ENCODE results near the gene VDAC1.

Gene VDAC1

DNA sequence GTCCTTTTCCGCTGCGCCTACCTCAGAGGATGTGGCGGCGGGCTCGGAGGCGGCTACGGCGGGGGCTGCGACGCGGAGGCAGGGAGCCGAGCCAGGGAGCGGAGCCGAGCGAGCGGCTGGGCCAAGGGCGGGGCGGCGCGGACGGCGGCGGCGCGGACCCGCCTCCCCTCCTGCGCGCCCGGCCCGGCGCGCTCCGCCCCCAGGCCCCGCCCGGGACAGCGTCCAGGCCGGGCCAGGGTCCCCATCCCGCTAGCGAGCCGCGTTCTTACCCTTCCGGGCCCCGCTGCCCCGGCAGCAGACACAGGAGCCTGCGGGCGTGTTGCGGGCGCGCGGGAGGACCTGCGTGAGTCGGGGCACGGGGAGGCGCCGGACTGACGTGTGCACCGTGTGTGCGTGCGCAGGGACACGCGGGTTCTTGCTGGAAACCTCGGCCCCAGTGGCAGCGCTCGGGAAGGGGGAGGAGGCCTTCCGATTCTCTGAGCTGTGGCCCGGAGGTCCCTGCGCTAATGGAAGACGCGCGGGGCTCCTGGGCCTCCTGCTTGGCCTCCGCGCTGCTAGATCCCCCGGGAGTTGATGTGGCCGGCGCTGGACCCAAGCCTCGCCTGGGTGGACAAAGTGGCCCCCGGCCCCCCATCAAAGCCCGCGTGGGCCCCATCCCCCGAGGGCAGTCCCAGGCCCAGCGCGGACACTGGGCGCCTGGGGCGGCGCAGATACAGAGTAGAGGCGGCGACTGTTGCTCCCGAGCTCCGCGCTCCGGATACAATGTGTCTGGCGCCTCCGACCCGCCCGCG is at the start of gene VDAC1:
Gene VDAC1, minus strand, starts transcription at position 350 of the 791 bp plus-strand sequence. CDS start 11,963 bp downstream, outside the sequence.
- H3K4me3 ChIP-seq (ENCODE audit: low read depth, low read length): peak within 1 kb of the TSS; percentile 85
- TF ChIP-seq, protein P1, sequence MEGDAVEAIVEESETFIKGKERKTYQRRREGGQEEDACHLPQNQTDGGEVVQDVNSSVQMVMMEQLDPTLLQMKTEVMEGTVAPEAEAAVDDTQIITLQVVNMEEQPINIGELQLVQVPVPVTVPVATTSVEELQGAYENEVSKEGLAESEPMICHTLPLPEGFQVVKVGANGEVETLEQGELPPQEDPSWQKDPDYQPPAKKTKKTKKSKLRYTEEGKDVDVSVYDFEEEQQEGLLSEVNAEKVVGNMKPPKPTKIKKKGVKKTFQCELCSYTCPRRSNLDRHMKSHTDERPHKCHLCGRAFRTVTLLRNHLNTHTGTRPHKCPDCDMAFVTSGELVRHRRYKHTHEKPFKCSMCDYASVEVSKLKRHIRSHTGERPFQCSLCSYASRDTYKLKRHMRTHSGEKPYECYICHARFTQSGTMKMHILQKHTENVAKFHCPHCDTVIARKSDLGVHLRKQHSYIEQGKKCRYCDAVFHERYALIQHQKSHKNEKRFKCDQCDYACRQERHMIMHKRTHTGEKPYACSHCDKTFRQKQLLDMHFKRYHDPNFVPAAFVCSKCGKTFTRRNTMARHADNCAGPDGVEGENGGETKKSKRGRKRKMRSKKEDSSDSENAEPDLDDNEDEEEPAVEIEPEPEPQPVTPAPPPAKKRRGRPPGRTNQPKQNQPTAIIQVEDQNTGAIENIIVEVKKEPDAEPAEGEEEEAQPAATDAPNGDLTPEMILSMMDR (conservative IDR thresholded peaks at IDR 0.05; ENCODE audit: low read depth, low read length): no peak
- DNase-seq (ENCODE audit: low read depth): peak; percentile 86

DNA sequence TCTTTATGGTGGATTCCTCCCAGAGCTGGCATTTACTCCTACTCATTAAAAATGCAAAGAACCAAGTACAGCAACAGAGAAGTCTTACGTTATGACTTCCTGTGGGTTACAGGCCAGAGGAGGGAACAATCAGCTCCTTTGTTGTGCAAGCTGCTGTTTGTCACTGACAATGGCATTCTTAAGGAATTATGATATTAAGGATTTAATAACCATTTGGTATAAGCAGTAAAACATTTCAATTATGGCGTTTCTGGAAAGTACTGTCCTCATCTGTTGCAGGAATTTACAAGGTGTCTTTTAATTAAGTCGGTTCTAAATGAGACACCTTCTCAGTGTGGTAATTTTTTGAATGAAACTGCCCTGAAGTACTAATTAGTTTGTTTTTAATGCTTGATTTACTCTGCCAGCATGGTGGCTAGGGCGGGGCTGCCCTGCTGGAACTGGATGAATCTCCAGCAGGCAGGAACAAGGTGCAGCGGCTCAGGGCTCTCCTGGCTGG is 49.1 kb upstream of the VDAC1 start:
- no peak overlapping the region for H3K4me3 ChIP-seq (ENCODE audit: low read depth, low read length)
- DNase-seq (ENCODE audit: low read depth): no peak
- TF ChIP-seq, protein P1 (conservative IDR thresholded peaks at IDR 0.05; ENCODE audit: low read depth, low read length): no peak

DNA sequence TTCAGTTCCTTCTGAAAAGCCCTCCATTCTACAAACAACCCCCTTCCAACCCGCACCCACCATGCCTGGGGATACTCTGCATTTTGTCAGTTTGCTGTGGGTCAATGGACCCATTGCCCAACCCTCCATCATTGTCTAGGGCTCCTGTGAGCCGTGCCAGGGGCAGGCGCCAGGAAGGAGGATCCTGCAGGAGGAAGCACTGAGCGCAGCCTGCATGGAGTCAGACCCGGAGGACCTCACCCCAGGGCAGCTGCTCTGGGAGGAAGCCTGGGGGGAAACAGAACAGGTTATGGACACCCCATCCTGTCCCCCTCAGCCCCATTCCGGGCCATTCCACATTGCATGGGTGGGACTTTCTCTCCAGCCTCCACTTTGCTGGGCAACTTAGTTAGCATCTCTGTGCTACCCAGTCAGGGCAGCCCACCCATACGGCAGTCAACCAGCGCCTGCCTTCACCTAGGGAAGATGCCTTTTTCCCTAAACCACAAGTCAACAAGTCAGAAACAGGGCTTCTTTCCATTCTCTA is 48.6 kb upstream of the VDAC1 start:
- no peak overlapping the region for H3K4me3 ChIP-seq (ENCODE audit: low read depth, low read length)
- TF ChIP-seq, protein P1 (conservative IDR thresholded peaks at IDR 0.05; ENCODE audit: low read depth, low read length): no peak
- no peak for DNase-seq (ENCODE audit: low read depth)

DNA sequence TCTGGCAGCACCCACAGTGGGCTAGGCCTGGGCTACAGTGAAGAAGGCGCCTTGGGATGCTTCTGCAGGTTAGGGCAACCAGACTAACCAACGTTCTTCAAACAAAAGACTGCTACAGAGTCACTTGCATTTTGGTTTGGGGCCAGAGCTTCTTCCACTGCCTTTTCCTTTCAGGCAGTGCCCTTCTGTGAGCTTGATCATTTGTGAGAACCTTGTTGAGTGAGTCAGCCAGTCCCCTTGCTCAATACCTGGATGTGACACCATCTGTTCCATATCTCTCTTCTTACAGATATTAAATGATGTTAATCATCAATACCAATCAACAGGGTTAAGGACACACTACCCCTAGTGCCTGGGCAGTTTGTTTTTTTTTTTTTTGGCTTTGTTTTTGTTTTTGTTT is 46.5 kb upstream of the VDAC1 start:
- peak; percentile 16 for DNase-seq (ENCODE audit: low read depth)
- H3K4me3 ChIP-seq (ENCODE audit: low read depth, low read length): no peak overlapping the region

GRCh38 chr5:134048864-134049263 is 44.1 kb upstream of the VDAC1 start:
- TF ChIP-seq, protein P1 (conservative IDR thresholded peaks at IDR 0.05; ENCODE audit: low read depth, low read length): no peak
- no peak for DNase-seq (ENCODE audit: low read depth)
- no peak overlapping the region for H3K4me3 ChIP-seq (ENCODE audit: low read depth, low read length)

More for the DNA sequence above, 46.5 kb upstream of the VDAC1 start:
- TF ChIP-seq, protein P1 (conservative IDR thresholded peaks at IDR 0.05; ENCODE audit: low read depth, low read length): no peak

GRCh38 chr5:134047687-134048056 is 42.9 kb upstream of the VDAC1 start:
- no peak overlapping the region for H3K4me3 ChIP-seq (ENCODE audit: low read depth, low read length)
- TF ChIP-seq, protein P1 (conservative IDR thresholded peaks at IDR 0.05; ENCODE audit: low read depth, low read length): no peak
- DNase-seq (ENCODE audit: low read depth): no peak
